ENCODE measurements around the gene RGR.

DNA sequence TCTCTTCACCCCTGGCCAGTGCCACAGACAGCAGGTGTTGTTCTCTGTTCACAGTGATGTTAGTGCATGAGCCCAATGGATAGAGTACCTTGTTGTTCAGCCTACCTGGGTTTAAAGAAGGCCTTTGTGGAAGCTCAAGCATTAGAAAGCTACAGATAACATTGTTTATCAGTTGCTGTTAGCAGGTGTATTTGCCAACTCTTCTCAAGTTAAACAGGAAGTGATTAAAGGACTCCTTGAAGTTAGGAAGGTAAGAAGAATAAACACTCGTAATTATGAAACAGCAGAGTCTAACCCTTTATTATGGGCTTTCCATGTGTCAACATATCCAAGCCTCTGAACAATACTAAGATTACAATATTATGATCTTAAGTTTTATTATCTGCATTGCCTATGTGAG lies 25.9 kb downstream of the RGR start:
- TF ChIP-seq, protein P1, sequence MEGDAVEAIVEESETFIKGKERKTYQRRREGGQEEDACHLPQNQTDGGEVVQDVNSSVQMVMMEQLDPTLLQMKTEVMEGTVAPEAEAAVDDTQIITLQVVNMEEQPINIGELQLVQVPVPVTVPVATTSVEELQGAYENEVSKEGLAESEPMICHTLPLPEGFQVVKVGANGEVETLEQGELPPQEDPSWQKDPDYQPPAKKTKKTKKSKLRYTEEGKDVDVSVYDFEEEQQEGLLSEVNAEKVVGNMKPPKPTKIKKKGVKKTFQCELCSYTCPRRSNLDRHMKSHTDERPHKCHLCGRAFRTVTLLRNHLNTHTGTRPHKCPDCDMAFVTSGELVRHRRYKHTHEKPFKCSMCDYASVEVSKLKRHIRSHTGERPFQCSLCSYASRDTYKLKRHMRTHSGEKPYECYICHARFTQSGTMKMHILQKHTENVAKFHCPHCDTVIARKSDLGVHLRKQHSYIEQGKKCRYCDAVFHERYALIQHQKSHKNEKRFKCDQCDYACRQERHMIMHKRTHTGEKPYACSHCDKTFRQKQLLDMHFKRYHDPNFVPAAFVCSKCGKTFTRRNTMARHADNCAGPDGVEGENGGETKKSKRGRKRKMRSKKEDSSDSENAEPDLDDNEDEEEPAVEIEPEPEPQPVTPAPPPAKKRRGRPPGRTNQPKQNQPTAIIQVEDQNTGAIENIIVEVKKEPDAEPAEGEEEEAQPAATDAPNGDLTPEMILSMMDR (IDR thresholded peaks at IDR 0.05): no peak
- TF ChIP-seq POLR2A (IDR thresholded peaks at IDR 0.05): no peak
- no peak for TF ChIP-seq POLR2AphosphoS5 (IDR thresholded peaks at IDR 0.05)

Data from suprapubic skin (tissue), 4 donors.